SH-SY5Y (cell line): ENCODE results near the gene SLC6A11.

Experiments used
- GATA2 ChIP-seq: IDR thresholded peaks from 2 replicates; pipeline ENCODE4 v1.6.1; 2011; ENCODE audit warnings: mild to moderate bottlenecking, low read depth, low read length
- GATA3 ChIP-seq: IDR thresholded peaks from 2 replicates; pipeline ENCODE4 v1.6.1; 2011; ENCODE audit warnings: low read depth, mild to moderate bottlenecking, low read length, moderate library complexity

Gene SLC6A11

GRCh38 chr3:10813425-10813824 lies 2.6 kb upstream of the SLC6A11 start:
- TF ChIP-seq GATA2 (no peak), GATA3 (no peak)

- TF ChIP-seq GATA3 (no peak), GATA2 (no peak)
Measured at GRCh38 chr3:10814623-10815022, 1.4 kb upstream of the SLC6A11 start.

- no peak for TF ChIP-seq GATA3
- no peak for TF ChIP-seq GATA2
Measured at GRCh38 chr3:10815487-10815886, 541 bp upstream of the SLC6A11 start.

GRCh38 chr3:10816863-10817253 lies 830 bp downstream of the SLC6A11 start:
- TF ChIP-seq GATA2 (no peak), GATA3 (no peak)

- TF ChIP-seq GATA2 (no peak), GATA3 (no peak)
Measured at GRCh38 chr3:10817506-10817905, 1.5 kb downstream of the SLC6A11 start.

GRCh38 chr3:10822055-10822454 lies 6.0 kb downstream of the SLC6A11 start:
- TF ChIP-seq GATA3 (no peak), GATA2 (no peak)

- no peak for TF ChIP-seq GATA2
- TF ChIP-seq GATA3 = no peak
Measured at GRCh38 chr3:10822708-10823515, 6.9 kb downstream of the SLC6A11 start.

- TF ChIP-seq GATA3 = no peak
- no peak for TF ChIP-seq GATA2
Measured at GRCh38 chr3:10823516-10823818, 7.4 kb downstream of the SLC6A11 start.

GRCh38 chr3:10824468-10824867 lies 8.4 kb downstream of the SLC6A11 start:
- TF ChIP-seq GATA2 (no peak), GATA3 (no peak)

- TF ChIP-seq GATA2 = no peak
- TF ChIP-seq GATA3 = no peak
Measured at GRCh38 chr3:10833855-10834414, 17.9 kb downstream of the SLC6A11 start.

- TF ChIP-seq GATA2 = no peak
- TF ChIP-seq GATA3 = no peak
Measured at GRCh38 chr3:10834951-10835350, 18.9 kb downstream of the SLC6A11 start.

GRCh38 chr3:10835406-10835805 lies 19.4 kb downstream of the SLC6A11 start:
- no peak for TF ChIP-seq GATA2
- no peak for TF ChIP-seq GATA3

GRCh38 chr3:10836676-10837075 lies 20.6 kb downstream of the SLC6A11 start:
- TF ChIP-seq GATA3 = no peak
- no peak for TF ChIP-seq GATA2

- TF ChIP-seq GATA2 (no peak), GATA3 (no peak)
Measured at GRCh38 chr3:10837849-10838248, 21.8 kb downstream of the SLC6A11 start.

- TF ChIP-seq GATA2 (no peak), GATA3 (no peak)
Measured at GRCh38 chr3:10839167-10839566, 23.1 kb downstream of the SLC6A11 start.

GRCh38 chr3:10841100-10841499 lies 25.1 kb downstream of the SLC6A11 start:
- TF ChIP-seq GATA3 (no peak), GATA2 (no peak)

GRCh38 chr3:10843378-10843777 lies 27.4 kb downstream of the SLC6A11 start:
- no peak for TF ChIP-seq GATA3
